CD14-positive monocyte (primary cell): ENCODE data around the gene DAPK1. TPM values are rescaled to one million over a fixed set of nuclear protein-coding genes. Genes with fewer than 3 reads are reported as not detected.

Source experiments
- DNase-seq, 3 donors: peaks; one replicate each; pipeline ENCODE4 v3.0.0-alpha.2; 2011 to 2022
- H2AFZ ChIP-seq: 2 replicates; pipeline ENCODE4 v1.6.0; 2012; ENCODE audit warnings: mild to moderate bottlenecking, low read depth, low read length, inconsistent platforms; ENCODE audit not compliant: insufficient read depth, poor library complexity, severe bottlenecking
- H3K27ac ChIP-seq, 2 donors: 1 replicate in 1 of 2; 2 replicates in 1 of 2; pipeline ENCODE4 v1.5.1; 2012 to 2013; ENCODE audit warnings: low read length in 2 of 2, control low read depth in 1 of 2, inconsistent platforms in 1 of 2, low read depth in 1 of 2, mild to moderate bottlenecking in 1 of 2
- H3K27me3 ChIP-seq, 2 donors: one replicate each; pipeline versions ENCODE4 v1.6.0 to v1.6.1; 2011 to 2013; ENCODE audit warnings: low read length in 2 of 2; ENCODE audit not compliant: control insufficient read depth in 2 of 2, insufficient read depth in 2 of 2
- H3K36me3 ChIP-seq, 2 donors: replicated peaks in 1 of 2; 1 replicate in 1 of 2; 2 replicates in 1 of 2; pipeline versions ENCODE4 v1.5.1 to v1.6.1; 2012 to 2013; ENCODE audit warnings: low read length in 2 of 2, control low read depth in 1 of 2, inconsistent platforms in 1 of 2, mild to moderate bottlenecking in 1 of 2; ENCODE audit not compliant: insufficient read depth in 2 of 2, control insufficient read depth in 1 of 2
- H3K4me1 ChIP-seq, 2 donors: 1 replicate in 1 of 2; 2 replicates in 1 of 2; pipeline versions ENCODE4 v1.5.1 to v1.6.1; 2012 to 2013; ENCODE audit warnings: low read length in 2 of 2, control low read depth in 1 of 2, inconsistent platforms in 1 of 2, mild to moderate bottlenecking in 1 of 2, moderate library complexity in 1 of 2; ENCODE audit not compliant: insufficient read depth in 2 of 2, control insufficient read depth in 1 of 2
- H3K4me2 ChIP-seq: replicated peaks from 2 replicates; pipeline ENCODE3; 2012; ENCODE audit warnings: low read length, moderate library complexity, mild to moderate bottlenecking; ENCODE audit not compliant: poor library complexity, severe bottlenecking; ENCODE audit errors: extremely low read depth
- H3K4me3 ChIP-seq, 3 experiments: fragments of 200-600 bp in 1 of 3; sonication (generic) in 1 of 3; replicated peaks in 1 of 3; 1 replicate in 2 of 3; 2 replicates in 1 of 3; pipeline ENCODE4 v1.5.1; 2011 to 2013; ENCODE audit warnings: low read length in 3 of 3, mild to moderate bottlenecking in 3 of 3, control low read depth in 2 of 3, low read depth in 2 of 3, inconsistent platforms in 1 of 3, moderate library complexity in 1 of 3
- H3K79me2 ChIP-seq: 2 replicates; pipeline ENCODE4 v1.6.0; 2012; ENCODE audit warnings: mild to moderate bottlenecking, control low read depth, inconsistent platforms, low read length, moderate library complexity; ENCODE audit not compliant: insufficient read depth
- H3K9ac ChIP-seq: 2 replicates; pipeline ENCODE4 v1.6.0; 2017; ENCODE audit warnings: low read length, mild to moderate bottlenecking; ENCODE audit not compliant: insufficient read depth, poor library complexity, severe bottlenecking
- H3K9me3 ChIP-seq, 2 donors: replicated peaks in 1 of 2; 1 replicate in 1 of 2; 2 replicates in 1 of 2; pipeline versions ENCODE4 v1.5.1 to v1.6.1; 2012 to 2013; ENCODE audit warnings: low read length in 2 of 2, control low read depth in 1 of 2; ENCODE audit not compliant: control insufficient read depth in 1 of 2, insufficient read depth in 1 of 2
- H4K20me1 ChIP-seq: 2 replicates; pipeline ENCODE4 v1.6.0; 2012; ENCODE audit warnings: mild to moderate bottlenecking, low read length, control low read depth, moderate library complexity; ENCODE audit not compliant: insufficient read depth
- H3K27ac Mint-ChIP-seq, 7 donors: one replicate each; pipeline ENCODE4 v1.8.0; 2020; ENCODE audit warnings: mild to moderate bottlenecking in 7 of 7, mixed read lengths in 7 of 7, moderate library complexity in 6 of 7, inconsistent platforms in 2 of 7
- H3K27me3 Mint-ChIP-seq, 3 donors: one replicate each; pipeline ENCODE4 v1.8.0; 2021 to 2022; ENCODE audit warnings: low read depth in 3 of 3, mild to moderate bottlenecking in 3 of 3, mixed read lengths in 3 of 3, moderate library complexity in 3 of 3, inconsistent platforms in 1 of 3
- H3K36me3 Mint-ChIP-seq, 2 donors: one replicate each; pipeline ENCODE4 v1.8.0; 2020; ENCODE audit warnings: mixed read lengths in 2 of 2, inconsistent platforms in 1 of 2, mild to moderate bottlenecking in 1 of 2
- H3K4me1 Mint-ChIP-seq: one replicate; pipeline ENCODE4 v1.8.0; 2020; ENCODE audit warnings: mild to moderate bottlenecking, mixed read lengths
- H3K4me3 Mint-ChIP-seq, 2 donors: one replicate each; pipeline ENCODE4 v1.8.0; 2020; ENCODE audit warnings: mild to moderate bottlenecking in 2 of 2, mixed read lengths in 2 of 2, moderate library complexity in 1 of 2
- H3K9me3 Mint-ChIP-seq, 7 donors: one replicate each; pipeline ENCODE4 v1.8.0; 2020 to 2022; ENCODE audit warnings: mixed read lengths in 7 of 7, mild to moderate bottlenecking in 6 of 7, moderate library complexity in 6 of 7, inconsistent platforms in 2 of 7
- CTCF ChIP-seq: fragments of 200-600 bp; IDR thresholded peaks from one replicate; pipeline ENCODE4 v1.8.0; 2022; ENCODE audit warnings: antibody characterized with exemption, mild to moderate bottlenecking
- WGBS: methylation state at CpG from one replicate; pipeline ENCODE4 v1.1.5; 2013; ENCODE audit warnings: missing lambda C conversion rate; ENCODE audit not compliant: insufficient coverage; 5-methylcytosine and 5-hydroxymethylcytosine counted together
- intact Hi-C, 2 donors: fragments of 100-400 bp; cut with micrococcal nuclease; formaldehyde crosslinking; loops; one replicate each; pipeline versions ENCODE4 v1.15.0 to v1.15.1; 2023
- polyA plus RNA-seq, 3 donors: library from polyadenylated mRNA; depleted of rRNA in 1 of 3; unstranded in 2 of 3; stranded (reverse) in 1 of 3; fragments of 300-500 nt in 2 of 3; fragments of >200 nt in 1 of 3; fragmentation: Illumina TruSeq in 2 of 3; gene quantifications; 1 replicate in 2 of 3; 2 replicates in 1 of 3; pipeline ENCODE4 v1.2.3, GENCODE V29; 2012 to 2021

The DAPK1 gene
- polyA plus RNA-seq, 3 donors: 24.1 to 102 (median 44.4) TPM

- H2AFZ ChIP-seq: no peak overlapping the region
- no peaks in the 10 kb centered on the region for H3K9me3 Mint-ChIP-seq
- H3K27ac Mint-ChIP-seq: peak overlapping the region in 3 of 7 donors; percentile 48 to 56 (median 49)
- peaks cover 0 to 3% (median 2%) of the 10 kb centered on the region in 3 donors for H3K27me3 Mint-ChIP-seq
- no peak for TF ChIP-seq CTCF
- peaks cover 29% of the 10 kb centered on the region in 2 donors for H3K36me3 Mint-ChIP-seq
- intact Hi-C loops: no loop called here
- H3K27me3 ChIP-seq: no peaks in the 10 kb centered on the region
- H3K27ac ChIP-seq: peak overlapping the region in 1 of 2 donors; percentile 59
- DNase-seq: peak; percentile 36 to 66 (median 50)
- H3K4me1 Mint-ChIP-seq: peaks cover 41% of the 10 kb centered on the region
- H4K20me1 ChIP-seq: peaks cover 66% of the 10 kb centered on the region
- peak overlapping the region in 1 of 3 experiments; percentile 29 for H3K4me3 ChIP-seq
- H3K9ac ChIP-seq: no peak overlapping the region
- peak overlapping the region; percentile 48 for H3K4me2 ChIP-seq
- no peaks in the 10 kb centered on the region for H3K9me3 ChIP-seq
- H3K36me3 ChIP-seq: peaks cover 0 to 5% of the 10 kb centered on the region in 2 donors
- peaks cover 29 to 41% of the 10 kb centered on the region in 2 donors for H3K4me1 ChIP-seq
- peaks cover 10% of the 10 kb centered on the region for H3K79me2 ChIP-seq
- no CpG with 5 or more reads among the region's 2 CpGs for WGBS
- H3K4me3 Mint-ChIP-seq: no peak overlapping the region
Observed at GRCh38 chr9:87579781-87580541, 82.3 kb downstream of the DAPK1 start.

- H3K27ac ChIP-seq: no peak overlapping the region
- H3K4me2 ChIP-seq: no peak overlapping the region
- H3K36me3 Mint-ChIP-seq: peaks cover 29% of the 10 kb centered on the region in 2 donors
- H3K9me3 Mint-ChIP-seq: no peaks in the 10 kb centered on the region
- no peak for TF ChIP-seq CTCF
- WGBS: 100% methylated on average over 9 of the region's 10 CpGs
- no peak overlapping the region for H3K4me3 ChIP-seq
- peaks cover 0 to 3% (median 2%) of the 10 kb centered on the region in 3 donors for H3K27me3 Mint-ChIP-seq
- intact Hi-C loops: no loop called here
- H4K20me1 ChIP-seq: peaks cover 69% of the 10 kb centered on the region
- no peak overlapping the region for H3K27ac Mint-ChIP-seq
- H3K36me3 ChIP-seq: peaks cover 0 to 5% of the 10 kb centered on the region in 2 donors
- H2AFZ ChIP-seq: no peak overlapping the region
- H3K9me3 ChIP-seq: no peaks in the 10 kb centered on the region
- DNase-seq: no peak
- H3K79me2 ChIP-seq: peaks cover 12% of the 10 kb centered on the region
- H3K4me1 Mint-ChIP-seq: peaks cover 45% of the 10 kb centered on the region
- H3K4me1 ChIP-seq: peaks cover 32 to 44% of the 10 kb centered on the region in 2 donors
- H3K27me3 ChIP-seq: no peaks in the 10 kb centered on the region
- H3K4me3 Mint-ChIP-seq: no peak overlapping the region
- no peak overlapping the region for H3K9ac ChIP-seq
Observed at GRCh38 chr9:87580941-87581438, 83.3 kb downstream of the DAPK1 start.
